MM.1S (cell line): ENCODE measurements around the gene FAM50A.

Source experiments
- DNase-seq: peaks from one replicate; pipeline ENCODE4 v3.0.0-alpha.2; 2015
- H2AFZ ChIP-seq: fragments of 300-600 bp; sonication (generic); 2 replicates; pipeline ENCODE4 v1.6.0; 2016; ENCODE audit warnings: antibody characterized with exemption, low read length
- H3F3A ChIP-seq: fragments of 300-600 bp; sonication (generic); 2 replicates; pipeline ENCODE4 v1.6.1; 2016; ENCODE audit warnings: mild to moderate bottlenecking, antibody characterized with exemption, low read length, moderate library complexity, mixed read lengths; ENCODE audit not compliant: insufficient read depth
- H3K27ac ChIP-seq: fragments of 300-600 bp; sonication (generic); 2 replicates; pipeline ENCODE4 v1.5.1; 2016; ENCODE audit warnings: mild to moderate bottlenecking, low read length
- H3K27me3 ChIP-seq: fragments of 300-600 bp; sonication (generic); replicated peaks from 2 replicates; pipeline ENCODE4 v1.6.0; 2016; ENCODE audit warnings: low read length; ENCODE audit not compliant: insufficient read depth
- H3K36me3 ChIP-seq: fragments of 300-600 bp; sonication (generic); replicated peaks from 2 replicates; pipeline ENCODE4 v1.6.1; 2016; ENCODE audit warnings: mild to moderate bottlenecking, low read length, mixed read lengths; ENCODE audit not compliant: insufficient read depth
- H3K4me1 ChIP-seq: fragments of 300-600 bp; sonication (generic); 2 replicates; pipeline ENCODE4 v1.6.1; 2016; ENCODE audit warnings: low read length, mixed read lengths
- H3K4me2 ChIP-seq: fragments of 300-600 bp; sonication (generic); 2 replicates; pipeline ENCODE4 v1.6.0; 2016; ENCODE audit warnings: low read depth, low read length
- H3K4me3 ChIP-seq: fragments of 300-600 bp; sonication (generic); 2 replicates; pipeline ENCODE4 v1.5.1; 2016; ENCODE audit warnings: low read length, mixed read lengths
- H3K79me2 ChIP-seq: fragments of 300-600 bp; sonication (generic); 2 replicates; pipeline ENCODE4 v1.6.1; 2016; ENCODE audit warnings: mixed run types, low read length, mixed read lengths
- H3K9ac ChIP-seq: fragments of 300-600 bp; sonication (generic); 2 replicates; pipeline ENCODE4 v1.6.1; 2016; ENCODE audit warnings: low read length, mixed read lengths
- H3K9me2 ChIP-seq: fragments of 300-600 bp; sonication (generic); replicated peaks from 2 replicates; pipeline ENCODE4 v1.6.1; 2016; ENCODE audit warnings: mild to moderate bottlenecking, low read length, mixed read lengths; ENCODE audit not compliant: insufficient read depth
- H3K9me3 ChIP-seq: fragments of 300-600 bp; sonication (generic); replicated peaks from 2 replicates; pipeline ENCODE4 v1.6.1; 2016; ENCODE audit warnings: mild to moderate bottlenecking, low read length, mixed read lengths; ENCODE audit not compliant: insufficient read depth
- H4K20me1 ChIP-seq: fragments of 300-600 bp; sonication (generic); 2 replicates; pipeline ENCODE4 v1.6.1; 2016; ENCODE audit warnings: mild to moderate bottlenecking, low read length, moderate library complexity, mixed read lengths; ENCODE audit not compliant: insufficient read depth
- EZH2 ChIP-seq: fragments of 300-600 bp; sonication (generic); optimal IDR thresholded peaks from 2 replicates; pipeline ENCODE3; 2017; ENCODE audit warnings: low read depth, mild to moderate bottlenecking, antibody characterized with exemption, low read length, mixed read lengths
- EZH2phosphoT487 ChIP-seq: fragments of 300-600 bp; sonication (generic); IDR thresholded peaks from 2 replicates; pipeline ENCODE4 v1.6.1; 2018; ENCODE audit warnings: antibody characterized with exemption, low read length
- TF ChIP-seq, protein P1 (sequence below): fragments of 300-600 bp; sonication (generic); IDR thresholded peaks from 2 replicates; pipeline ENCODE4 v1.5.1; 2016; ENCODE audit warnings: antibody characterized with exemption, low read length, mixed read lengths

The FAM50A gene

GRCh38 chrX:154477891-154478477, 34.0 kb downstream of the FAM50A start:
- H3K9me3 ChIP-seq: no peaks in the 10 kb centered on the region
- peak overlapping the region; percentile 61; the same call in 1 of the 2 replicates for H3K9ac ChIP-seq
- no peaks in the 10 kb centered on the region for H3K27me3 ChIP-seq
- H3K36me3 ChIP-seq: no peaks in the 10 kb centered on the region
- no peak for DNase-seq
- TF ChIP-seq EZH2phosphoT487 (no peak), EZH2 (no peak)
- TF ChIP-seq, protein P1, sequence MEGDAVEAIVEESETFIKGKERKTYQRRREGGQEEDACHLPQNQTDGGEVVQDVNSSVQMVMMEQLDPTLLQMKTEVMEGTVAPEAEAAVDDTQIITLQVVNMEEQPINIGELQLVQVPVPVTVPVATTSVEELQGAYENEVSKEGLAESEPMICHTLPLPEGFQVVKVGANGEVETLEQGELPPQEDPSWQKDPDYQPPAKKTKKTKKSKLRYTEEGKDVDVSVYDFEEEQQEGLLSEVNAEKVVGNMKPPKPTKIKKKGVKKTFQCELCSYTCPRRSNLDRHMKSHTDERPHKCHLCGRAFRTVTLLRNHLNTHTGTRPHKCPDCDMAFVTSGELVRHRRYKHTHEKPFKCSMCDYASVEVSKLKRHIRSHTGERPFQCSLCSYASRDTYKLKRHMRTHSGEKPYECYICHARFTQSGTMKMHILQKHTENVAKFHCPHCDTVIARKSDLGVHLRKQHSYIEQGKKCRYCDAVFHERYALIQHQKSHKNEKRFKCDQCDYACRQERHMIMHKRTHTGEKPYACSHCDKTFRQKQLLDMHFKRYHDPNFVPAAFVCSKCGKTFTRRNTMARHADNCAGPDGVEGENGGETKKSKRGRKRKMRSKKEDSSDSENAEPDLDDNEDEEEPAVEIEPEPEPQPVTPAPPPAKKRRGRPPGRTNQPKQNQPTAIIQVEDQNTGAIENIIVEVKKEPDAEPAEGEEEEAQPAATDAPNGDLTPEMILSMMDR: no peak
- H3K4me2 ChIP-seq: peak overlapping the region; percentile 60; the same call in 1 of the 2 replicates
- peak overlapping the region; percentile 47 for H3K4me3 ChIP-seq
- H3K9me2 ChIP-seq: no peaks in the 10 kb centered on the region
- no peak overlapping the region for H2AFZ ChIP-seq
- no peaks in the 10 kb centered on the region for H4K20me1 ChIP-seq
- no peak overlapping the region for H3K27ac ChIP-seq
- H3F3A ChIP-seq: no peaks in the 10 kb centered on the region
- no peaks in the 10 kb centered on the region for H3K79me2 ChIP-seq
- H3K4me1 ChIP-seq: no peaks in the 10 kb centered on the region

- H3K4me3 ChIP-seq: peak within 1 kb of the TSS; percentile 47
Measured at GRCh38 chrX:154478728-154479622, 35.0 kb downstream of the FAM50A start, which contains the start of gene LAGE3. TSS of gene LAGE3 (minus strand) at chrX:154479281. CDS start at chrX:154478915, 366 bp downstream.

DNA sequence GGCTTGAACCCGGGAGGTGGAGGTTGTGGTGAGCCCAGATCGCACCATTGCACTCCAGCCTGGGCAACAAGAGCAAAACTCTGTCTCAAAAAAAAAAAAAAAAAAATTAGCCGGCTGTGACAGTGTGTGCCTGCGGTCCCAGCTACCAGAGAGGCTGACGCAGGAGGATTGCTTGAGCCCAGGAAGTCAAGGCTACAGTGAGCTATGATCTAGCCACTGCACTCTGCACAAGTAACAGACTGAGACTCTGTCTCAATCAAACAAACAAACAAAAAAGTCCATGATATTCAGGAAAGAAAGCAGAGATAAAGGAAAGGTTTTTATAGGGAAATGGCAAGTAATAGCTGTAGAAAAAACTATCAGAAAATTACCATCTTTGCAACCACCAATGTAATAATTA, 37.3 kb downstream of the FAM50A start:
- Histone ChIP-seq H3K4me2 (no peak overlapping the region), H3K4me3 (no peak overlapping the region), H3K9me3 (no peaks in the 10 kb centered on the region), H3K27me3 (no peaks in the 10 kb centered on the region), H4K20me1 (no peaks in the 10 kb centered on the region), H3K9me2 (no peaks in the 10 kb centered on the region), H3K9ac (no peak overlapping the region), H2AFZ (no peak overlapping the region), H3K4me1 (0 out of 2 replicates have a peak, but pooled peaks cover 4% of the 10 kb centered on the region), H3K36me3 (no peaks in the 10 kb centered on the region; the same call in 1 of the 2 replicates), H3F3A (no peaks in the 10 kb centered on the region), H3K27ac (no peak overlapping the region), H3K79me2 (peaks cover 18% of the 10 kb centered on the region)
- no peak for TF ChIP-seq EZH2phosphoT487
- TF ChIP-seq, protein P1: no peak
- no peak for TF ChIP-seq EZH2
- no peak for DNase-seq

More at GRCh38 chrX:154478728-154479622, 35.0 kb downstream of the FAM50A start, which contains the start of gene LAGE3:
- Histone ChIP-seq H3K27ac (peak within 1 kb of the TSS; percentile 87), H4K20me1 (no peaks in the 10 kb centered on the region), H3K4me2 (peak within 1 kb of the TSS; percentile 81), H2AFZ (peak within 1 kb of the TSS; percentile 72), H3F3A (no peaks in the 10 kb centered on the region), H3K9me3 (no peaks in the 10 kb centered on the region), H3K9ac (peak within 1 kb of the TSS; percentile 61), H3K79me2 (no peaks in the 10 kb centered on the region), H3K9me2 (no peaks in the 10 kb centered on the region), H3K4me1 (no peaks in the 10 kb centered on the region), H3K27me3 (no peaks in the 10 kb centered on the region), H3K36me3 (no peaks in the 10 kb centered on the region)
- TF ChIP-seq, protein P1: no peak
- TF ChIP-seq EZH2 (no peak), EZH2phosphoT487 (no peak)
- DNase-seq: peak; percentile 87
